IPS-20b (cell line): Measurements from ENCODE around the gene TTC7B.

ENCODE experiments used
- H3K27ac ChIP-seq: one replicate; pipeline ENCODE4 v1.5.1; 2013; ENCODE audit warnings: low read length
- H3K27me3 ChIP-seq: 2 replicates; pipeline ENCODE4 v1.6.1; 2013; ENCODE audit warnings: mild to moderate bottlenecking, low read length, inconsistent platforms; ENCODE audit not compliant: insufficient read depth
- H3K36me3 ChIP-seq: 2 replicates; pipeline ENCODE4 v1.6.1; 2013; ENCODE audit warnings: low read depth, mild to moderate bottlenecking, inconsistent platforms, low read length, moderate library complexity; ENCODE audit not compliant: insufficient read depth
- H3K4me1 ChIP-seq: 2 replicates; pipeline ENCODE4 v1.6.1; 2013; ENCODE audit warnings: mild to moderate bottlenecking, control low read depth, inconsistent platforms, low read length, moderate library complexity; ENCODE audit not compliant: insufficient read depth
- H3K4me3 ChIP-seq: 2 replicates; pipeline ENCODE4 v1.5.1; 2013; ENCODE audit warnings: mild to moderate bottlenecking, low read length, inconsistent platforms
- H3K9ac ChIP-seq: 2 replicates; pipeline ENCODE4 v1.6.1; 2013; ENCODE audit warnings: low read depth, mild to moderate bottlenecking, inconsistent platforms, low read length, moderate library complexity
- H3K9me3 ChIP-seq: 2 replicates; pipeline ENCODE4 v1.6.1; 2013; ENCODE audit warnings: mild to moderate bottlenecking, low read depth, low read length, inconsistent platforms; ENCODE audit not compliant: insufficient read depth

TTC7B gene

GRCh38 chr14:90549794-90550641 lies 266.2 kb downstream of the TTC7B start:
- H3K27me3 ChIP-seq: no peaks in the 10 kb centered on the region
- no peaks in the 10 kb centered on the region for H3K4me1 ChIP-seq
- H3K4me3 ChIP-seq: no peak overlapping the region
- H3K9ac ChIP-seq: no peak overlapping the region
- no peak overlapping the region for H3K27ac ChIP-seq
- H3K9me3 ChIP-seq: peaks cover 6% of the 10 kb centered on the region; the same call in 1 of the 2 replicates
- H3K36me3 ChIP-seq: no peaks in the 10 kb centered on the region

- Histone ChIP-seq H3K36me3 (no peaks in the 10 kb centered on the region), H3K9me3 (peaks cover 6% of the 10 kb centered on the region; the same call in 1 of the 2 replicates), H3K4me1 (no peaks in the 10 kb centered on the region), H3K9ac (no peak overlapping the region), H3K27me3 (no peaks in the 10 kb centered on the region), H3K4me3 (no peak overlapping the region), H3K27ac (no peak overlapping the region)
Observed at GRCh38 chr14:90548455-90548854, 267.8 kb downstream of the TTC7B start.

GRCh38 chr14:90547968-90548367 lies 268.3 kb downstream of the TTC7B start:
- Histone ChIP-seq H3K9me3 (peaks cover 6% of the 10 kb centered on the region; the same call in 1 of the 2 replicates), H3K4me1 (no peaks in the 10 kb centered on the region), H3K9ac (no peak overlapping the region), H3K36me3 (no peaks in the 10 kb centered on the region), H3K27ac (no peak overlapping the region), H3K4me3 (no peak overlapping the region), H3K27me3 (no peaks in the 10 kb centered on the region)

DNA sequence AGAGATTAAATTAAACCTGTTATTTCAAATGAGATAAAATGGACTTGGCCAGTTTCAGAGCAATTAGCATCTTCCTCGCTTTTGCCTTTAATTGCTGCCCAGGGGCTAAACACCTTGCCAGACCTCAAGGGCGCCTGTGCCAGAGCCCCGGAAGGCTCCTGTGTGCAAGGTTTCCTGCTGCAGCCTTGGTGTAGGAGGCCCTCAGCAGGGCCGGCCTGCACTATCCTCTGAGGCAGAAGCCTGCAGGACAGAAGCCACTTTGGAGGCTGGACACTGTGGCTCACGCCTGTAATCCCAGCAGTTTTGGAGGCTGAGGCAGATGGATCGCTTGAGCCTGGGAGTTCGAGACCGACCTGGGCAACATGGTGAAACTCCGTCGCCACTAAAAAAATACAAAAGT lies 269.0 kb downstream of the TTC7B start:
- H3K4me1 ChIP-seq: no peaks in the 10 kb centered on the region
- peaks cover 6% of the 10 kb centered on the region; the same call in 1 of the 2 replicates for H3K9me3 ChIP-seq
- no peak overlapping the region for H3K9ac ChIP-seq
- no peak overlapping the region for H3K27ac ChIP-seq
- H3K27me3 ChIP-seq: no peaks in the 10 kb centered on the region
- no peaks in the 10 kb centered on the region for H3K36me3 ChIP-seq
- no peak overlapping the region for H3K4me3 ChIP-seq

- Histone ChIP-seq H3K9ac (no peak overlapping the region), H3K27ac (no peak overlapping the region), H3K4me1 (no peaks in the 10 kb centered on the region), H3K27me3 (no peaks in the 10 kb centered on the region), H3K36me3 (no peaks in the 10 kb centered on the region), H3K9me3 (peaks cover 6% of the 10 kb centered on the region; the same call in 1 of the 2 replicates), H3K4me3 (no peak overlapping the region)
Observed at GRCh38 chr14:90546767-90547166, 269.5 kb downstream of the TTC7B start.

DNA sequence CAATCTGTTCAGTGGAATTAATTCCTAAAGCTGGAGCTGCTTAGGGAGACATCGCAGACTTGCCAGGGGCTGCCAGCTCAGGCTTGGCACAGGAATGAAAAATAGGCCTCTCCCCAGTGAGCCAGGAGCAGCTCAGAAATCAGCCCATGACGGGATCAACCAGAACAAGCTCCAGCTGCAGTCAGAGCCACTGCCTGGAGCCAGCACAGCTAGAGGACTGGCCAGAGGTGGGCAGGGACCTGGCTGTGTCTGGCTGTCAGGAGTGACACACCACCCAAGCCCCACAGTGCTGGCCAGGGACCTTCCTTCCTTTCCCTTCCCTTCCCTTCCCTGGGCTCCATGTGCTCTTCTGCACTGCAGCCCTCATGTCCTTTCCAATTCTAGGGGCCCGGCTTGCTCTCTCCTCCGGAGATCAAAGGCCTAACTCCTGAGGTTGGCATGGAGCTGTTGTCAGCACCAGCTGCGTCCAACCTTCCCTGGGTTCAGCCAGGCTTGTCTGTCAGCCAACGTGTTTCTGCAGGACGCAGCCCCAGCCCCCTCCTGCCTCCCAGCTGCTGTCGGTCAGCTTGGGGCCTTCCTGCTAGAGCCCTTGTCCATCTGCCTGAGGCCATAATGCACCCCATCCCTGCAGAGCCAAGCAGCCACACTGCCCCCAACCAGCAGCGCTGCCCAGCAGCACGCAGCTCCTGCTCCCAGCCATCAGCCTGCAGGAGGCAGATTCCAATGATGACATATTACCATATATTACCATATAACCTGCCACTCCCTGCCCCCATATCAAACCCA lies 270.1 kb downstream of the TTC7B start:
- Histone ChIP-seq H3K9ac (no peak overlapping the region), H3K9me3 (peaks cover 6% of the 10 kb centered on the region; the same call in 1 of the 2 replicates), H3K27me3 (no peaks in the 10 kb centered on the region), H3K36me3 (no peaks in the 10 kb centered on the region), H3K27ac (no peak overlapping the region), H3K4me1 (no peaks in the 10 kb centered on the region), H3K4me3 (no peak overlapping the region)

- H3K4me3 ChIP-seq: no peak overlapping the region
- no peaks in the 10 kb centered on the region for H3K36me3 ChIP-seq
- H3K27ac ChIP-seq: no peak overlapping the region
- H3K27me3 ChIP-seq: no peaks in the 10 kb centered on the region
- H3K9me3 ChIP-seq: peaks cover 4% of the 10 kb centered on the region; the same call in 1 of the 2 replicates
- no peak overlapping the region for H3K9ac ChIP-seq
- H3K4me1 ChIP-seq: no peaks in the 10 kb centered on the region
Observed at GRCh38 chr14:90545382-90545781, 270.8 kb downstream of the TTC7B start.

- H3K27ac ChIP-seq: no peak overlapping the region
- H3K4me3 ChIP-seq: no peak overlapping the region
- no peaks in the 10 kb centered on the region for H3K36me3 ChIP-seq
- H3K9ac ChIP-seq: no peak overlapping the region
- no peaks in the 10 kb centered on the region for H3K27me3 ChIP-seq
- no peaks in the 10 kb centered on the region for H3K9me3 ChIP-seq
- H3K4me1 ChIP-seq: no peaks in the 10 kb centered on the region
Observed at GRCh38 chr14:90544971-90545370, 271.3 kb downstream of the TTC7B start.

DNA sequence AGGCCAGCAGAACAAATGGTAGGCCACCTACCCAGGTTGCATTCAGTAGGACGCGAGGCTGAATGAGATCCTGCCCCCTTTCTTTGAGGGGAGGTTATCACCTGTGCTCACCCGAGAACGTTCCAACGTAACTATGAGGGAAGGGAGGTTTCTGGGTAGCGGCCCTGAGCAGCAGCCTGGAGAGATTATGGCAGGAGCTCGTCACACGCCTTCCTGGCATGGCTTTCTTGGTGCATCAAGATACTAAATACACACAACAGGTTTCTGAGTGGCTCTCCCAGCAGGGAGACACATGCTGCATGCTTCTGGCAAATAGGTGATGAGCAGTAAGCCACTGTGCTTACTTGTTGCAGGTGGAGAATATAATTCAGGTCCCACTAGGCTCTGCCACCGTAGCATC lies 271.7 kb downstream of the TTC7B start:
- Histone ChIP-seq H3K27me3 (no peaks in the 10 kb centered on the region), H3K27ac (no peak overlapping the region), H3K9me3 (no peaks in the 10 kb centered on the region), H3K4me1 (no peaks in the 10 kb centered on the region), H3K36me3 (no peaks in the 10 kb centered on the region), H3K4me3 (no peak overlapping the region), H3K9ac (no peak overlapping the region)

DNA sequence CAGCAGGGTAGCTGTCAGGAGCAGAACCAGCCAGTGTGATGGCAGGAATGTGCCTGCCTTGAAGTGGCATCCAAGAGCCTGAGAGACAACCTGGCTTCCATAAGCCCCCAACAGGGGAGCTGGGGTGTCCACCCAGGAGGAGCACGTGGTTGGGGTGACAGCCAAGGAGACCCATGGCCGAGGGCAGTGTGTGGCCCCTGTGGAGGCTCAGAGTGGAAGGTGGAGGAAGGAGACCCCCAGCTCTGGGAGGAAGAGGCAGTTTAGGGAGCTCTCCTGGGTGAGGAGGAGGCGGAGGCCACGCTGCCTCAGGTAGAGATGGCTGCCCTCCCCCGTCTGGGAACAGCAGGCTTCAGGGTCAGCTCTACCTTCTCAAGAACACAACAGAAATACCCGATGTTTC lies 272.4 kb downstream of the TTC7B start:
- Histone ChIP-seq H3K4me3 (no peak overlapping the region), H3K4me1 (no peaks in the 10 kb centered on the region), H3K9ac (no peak overlapping the region), H3K36me3 (no peaks in the 10 kb centered on the region), H3K27me3 (no peaks in the 10 kb centered on the region), H3K9me3 (no peaks in the 10 kb centered on the region), H3K27ac (no peak overlapping the region)

DNA sequence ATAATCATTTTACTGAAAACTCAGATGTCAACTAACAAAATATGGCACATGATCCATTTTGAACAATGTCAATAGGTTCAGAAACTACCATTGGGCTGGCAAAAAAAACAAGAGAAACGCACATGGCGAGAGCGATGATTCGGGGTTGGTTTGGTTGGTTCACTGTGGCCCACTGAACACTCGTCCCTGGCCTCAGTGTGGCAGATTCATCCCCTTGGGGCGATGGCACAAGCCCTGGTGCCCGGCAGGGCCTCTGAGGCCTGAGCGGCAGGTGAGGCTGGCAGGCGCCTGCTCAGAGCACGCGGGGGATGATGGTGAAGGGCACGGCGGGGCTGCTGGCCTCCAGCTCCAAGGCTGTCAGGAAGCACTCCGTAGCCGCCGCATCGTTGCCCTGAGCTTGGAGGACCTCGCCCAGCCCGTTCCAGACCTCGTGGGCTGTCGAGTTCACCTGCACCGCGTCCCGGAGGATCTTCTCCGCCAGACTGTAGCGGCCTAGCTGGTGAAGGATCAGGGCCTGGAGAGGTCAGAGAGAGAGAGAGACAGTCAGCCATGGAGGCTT lies 275.1 kb downstream of the TTC7B start:
- Histone ChIP-seq H3K9ac (no peak overlapping the region), H3K27ac (no peak overlapping the region)

More for the DNA sequence above, 275.1 kb downstream of the TTC7B start:
- Histone ChIP-seq H3K4me3 (no peak overlapping the region), H3K36me3 (no peaks in the 10 kb centered on the region), H3K4me1 (no peaks in the 10 kb centered on the region), H3K27me3 (no peaks in the 10 kb centered on the region), H3K9me3 (no peaks in the 10 kb centered on the region)
